Thymus (tissue), 2 donors: ENCODE measurements around the gene ARSD. TPM values are rescaled to one million over a fixed set of nuclear protein-coding genes. Genes with fewer than 3 reads are reported as not detected.

Experiments
- polyA plus RNA-seq: library from polyadenylated mRNA; stranded (reverse); fragments of 200-250 nt; gene quantifications from one replicate; pipeline ENCODE4 v1.2.3, GENCODE V29; 2013
- total RNA-seq: library from RNA; stranded (reverse); fragments of 120-200 nt; gene quantifications from one replicate; pipeline ENCODE4 v1.2.4, GENCODE V29; 2013
- donor health status: healthy.

ARSD gene
- total and polyA plus RNA-seq, 2 donors: 3.4 to 5.5 TPM

Other genes starting within 250 kb of the ARSD start
- gene CD99, start 238.0 kb downstream of the ARSD start, total RNA-seq: 527 TPM
- gene CD99, start 238.0 kb downstream of the ARSD start, polyA plus RNA-seq: 547 TPM
- 1.0 TPM for gene XG, start 177.3 kb downstream of the ARSD start, total RNA-seq
- 1.3 TPM for gene XG, start 177.3 kb downstream of the ARSD start, polyA plus RNA-seq
- gene GYG2, start 100.4 kb downstream of the ARSD start, total RNA-seq: 0.38 TPM
- 0.23 TPM for gene GYG2, start 100.4 kb downstream of the ARSD start, polyA plus RNA-seq
- 0.05 TPM for gene ARSH, start 77.2 kb upstream of the ARSD start, total RNA-seq
- gene ARSH, start 77.2 kb upstream of the ARSD start, polyA plus RNA-seq: 0.02 TPM
- 0.05 TPM for gene ARSF, start 112.1 kb upstream of the ARSD start, total RNA-seq
- 0.18 TPM for gene ARSF, start 112.1 kb upstream of the ARSD start, polyA plus RNA-seq